D721Med (cell line): ENCODE results near the gene PKP4.

Experiments
- DNase-seq: peaks from one replicate; pipeline ENCODE4 v3.0.0; 2011; ENCODE audit warnings: low spot score; ENCODE audit not compliant: insufficient read length
- FAIRE-seq: peaks from 2 replicates; lab custom pipeline; 2011; peaks lifted over from hg19 to GRCh38; lab: Jason Lieb, UNC
- CTCF ChIP-seq: IDR thresholded peaks from 2 replicates; pipeline ENCODE4 v1.5.1; 2012; ENCODE audit warnings: mild to moderate bottlenecking, control low read depth; ENCODE audit not compliant: insufficient read depth; ENCODE audit errors: missing control alignments

Gene PKP4

DNA sequence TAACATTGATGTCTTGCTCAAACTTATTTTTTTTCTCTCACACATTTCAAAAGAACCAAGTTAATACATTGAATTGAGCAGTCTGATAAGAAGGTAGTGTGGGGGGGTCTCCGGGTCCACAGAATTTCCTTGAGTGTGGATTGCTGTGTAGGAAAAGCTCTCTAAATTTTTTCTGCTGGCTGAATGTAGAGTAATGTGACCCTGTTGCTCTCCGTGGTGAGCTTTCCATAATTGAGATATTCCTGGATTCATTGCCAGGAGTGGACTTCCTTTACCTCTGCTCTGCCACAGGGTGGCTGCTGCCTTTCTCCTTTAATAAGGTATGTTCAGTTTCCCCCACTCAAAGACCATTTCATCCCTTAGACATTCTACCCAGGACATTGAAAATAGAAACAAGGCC is 50.9 kb downstream of the PKP4 start:
- DNase-seq (no peak), FAIRE-seq (no peak)
- TF ChIP-seq CTCF = no peak

- TF ChIP-seq CTCF = no peak
- DNase-seq (no peak), FAIRE-seq (no peak)
Observed at GRCh38 chr2:158509928-158510797, 53.4 kb downstream of the PKP4 start.

DNA sequence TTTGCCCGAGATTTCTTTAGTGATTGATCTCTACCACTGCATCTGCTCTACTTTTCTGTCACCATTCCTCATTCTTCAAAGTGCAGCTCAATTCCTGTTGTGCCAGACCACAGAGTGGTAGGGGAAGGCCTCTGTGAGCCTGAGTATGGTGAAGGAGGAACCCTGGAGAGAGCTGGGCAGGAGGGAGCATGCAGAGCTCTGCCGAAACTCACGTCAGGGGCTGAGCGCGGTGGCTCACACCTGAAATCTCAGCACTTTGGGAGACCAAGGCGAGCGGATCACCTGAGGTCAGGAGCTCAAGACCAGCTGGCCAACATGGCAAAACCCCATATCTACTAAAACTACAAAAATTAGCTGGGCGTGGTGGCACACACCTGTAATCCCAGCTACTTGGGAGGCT is 54.1 kb downstream of the PKP4 start:
- DNase-seq (no peak), FAIRE-seq (no peak)
- no peak for TF ChIP-seq CTCF

- DNase-seq (no peak), FAIRE-seq (no peak)
- TF ChIP-seq CTCF = no peak
Observed at GRCh38 chr2:158511706-158512105, 55.0 kb downstream of the PKP4 start.

GRCh38 chr2:158512323-158512722 is 55.6 kb downstream of the PKP4 start:
- DNase-seq = no peak
- no peak for FAIRE-seq
- no peak for TF ChIP-seq CTCF

- DNase-seq = no peak
- TF ChIP-seq CTCF = no peak
- FAIRE-seq = no peak
Observed at GRCh38 chr2:158513841-158514240, 57.1 kb downstream of the PKP4 start.

DNA sequence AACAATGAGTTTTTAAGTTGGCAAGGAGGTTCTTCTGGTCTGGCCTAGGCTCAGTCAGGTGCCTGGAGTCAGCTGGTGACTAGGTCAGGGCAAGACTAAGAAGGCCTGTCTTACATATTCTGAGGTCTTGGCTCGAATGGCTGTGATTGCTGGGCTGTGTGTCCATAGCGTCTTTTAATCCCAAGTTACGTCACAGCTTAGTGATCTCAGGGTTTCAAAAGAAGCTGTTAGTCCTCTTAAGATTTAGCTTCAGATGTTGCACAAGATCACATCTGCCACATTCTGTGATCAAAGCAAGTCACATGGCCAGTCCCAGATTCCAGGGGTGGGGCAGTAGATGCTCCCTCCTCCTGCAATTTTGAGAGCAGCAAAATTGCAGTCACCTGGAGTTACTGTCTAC is 61.3 kb downstream of the PKP4 start:
- FAIRE-seq (peak; percentile 74), DNase-seq (no peak)
- TF ChIP-seq CTCF = no peak
